Tibial nerve (tissue), 3 donors: ENCODE data around the gene SRPK1.

Experiments used
- POLR2A ChIP-seq, 2 donors: fragments of 450-650 bp; IDR thresholded peaks; one replicate each; pipeline ENCODE4 v1.6.1; 2017; ENCODE audit warnings: antibody characterized with exemption in 2 of 2, mild to moderate bottlenecking in 2 of 2, moderate library complexity in 2 of 2
- TF ChIP-seq, protein P1 (sequence below), 5 experiments: fragments of 200-600 bp in 3 of 5; fragments of 450-650 bp in 2 of 5; sonication (generic) in 3 of 5; IDR thresholded peaks; one replicate each; pipeline ENCODE4 v1.5.1; 2016 to 2019; ENCODE audit warnings: antibody characterized with exemption in 5 of 5, mild to moderate bottlenecking in 3 of 5, moderate library complexity in 2 of 5

GRCh38 chr6:35903679-35904078, 17.2 kb downstream of the SRPK1 start:
- TF ChIP-seq, protein P1, sequence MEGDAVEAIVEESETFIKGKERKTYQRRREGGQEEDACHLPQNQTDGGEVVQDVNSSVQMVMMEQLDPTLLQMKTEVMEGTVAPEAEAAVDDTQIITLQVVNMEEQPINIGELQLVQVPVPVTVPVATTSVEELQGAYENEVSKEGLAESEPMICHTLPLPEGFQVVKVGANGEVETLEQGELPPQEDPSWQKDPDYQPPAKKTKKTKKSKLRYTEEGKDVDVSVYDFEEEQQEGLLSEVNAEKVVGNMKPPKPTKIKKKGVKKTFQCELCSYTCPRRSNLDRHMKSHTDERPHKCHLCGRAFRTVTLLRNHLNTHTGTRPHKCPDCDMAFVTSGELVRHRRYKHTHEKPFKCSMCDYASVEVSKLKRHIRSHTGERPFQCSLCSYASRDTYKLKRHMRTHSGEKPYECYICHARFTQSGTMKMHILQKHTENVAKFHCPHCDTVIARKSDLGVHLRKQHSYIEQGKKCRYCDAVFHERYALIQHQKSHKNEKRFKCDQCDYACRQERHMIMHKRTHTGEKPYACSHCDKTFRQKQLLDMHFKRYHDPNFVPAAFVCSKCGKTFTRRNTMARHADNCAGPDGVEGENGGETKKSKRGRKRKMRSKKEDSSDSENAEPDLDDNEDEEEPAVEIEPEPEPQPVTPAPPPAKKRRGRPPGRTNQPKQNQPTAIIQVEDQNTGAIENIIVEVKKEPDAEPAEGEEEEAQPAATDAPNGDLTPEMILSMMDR (IDR thresholded peaks at IDR 0.05), result no peak
- TF ChIP-seq POLR2A (IDR thresholded peaks at IDR 0.05), result no peak
